ENCODE data around the gene SEZ6.

DNA sequence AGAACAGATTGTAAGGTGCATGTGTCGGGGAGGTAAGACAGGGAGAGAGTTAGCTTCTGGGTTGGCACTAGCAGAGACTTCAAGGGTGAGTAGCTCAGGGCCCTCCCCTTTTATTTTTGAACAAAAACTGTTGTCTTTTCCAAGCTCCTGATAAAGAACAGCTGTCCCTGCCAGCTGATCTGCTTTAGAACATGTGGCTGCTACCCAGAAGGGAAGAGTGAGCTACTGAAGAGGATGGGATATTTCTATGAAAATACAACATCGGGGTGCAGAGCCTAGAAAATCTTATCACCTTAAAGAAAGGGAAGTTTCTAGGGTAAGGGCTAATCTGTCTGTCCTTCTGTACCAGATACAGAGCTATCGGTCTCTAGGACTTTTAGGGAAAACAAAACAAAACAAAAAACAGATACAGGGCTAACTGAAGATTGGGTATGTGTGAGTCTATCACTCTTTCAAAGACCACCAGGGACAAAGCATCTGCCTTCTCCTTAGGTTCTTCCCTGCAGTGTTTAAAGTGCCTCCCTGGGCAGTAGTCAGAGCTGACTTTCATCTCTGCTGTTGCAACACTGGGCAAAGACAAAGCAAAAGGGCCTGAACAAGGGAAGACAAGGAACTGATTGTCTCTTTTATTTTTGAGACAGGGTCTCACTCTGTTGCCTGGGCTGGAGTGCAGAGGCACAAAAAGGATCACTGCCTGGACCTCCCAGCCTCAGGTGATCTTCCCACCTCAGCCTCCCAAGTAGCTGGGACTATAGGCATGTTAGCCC is 97.9 kb downstream of the SEZ6 start:
- TF ChIP-seq CTCF (IDR thresholded peaks at IDR 0.05), result no peak
- TF ChIP-seq POLR2A (IDR thresholded peaks at IDR 0.05), result no peak

Data from vagina (tissue), 2 donors.